MM.1S (cell line): ENCODE results near the gene VSIR.

Experiments used
- DNase-seq: peaks from one replicate; pipeline ENCODE4 v3.0.0-alpha.2; 2015
- H2AFZ ChIP-seq: fragments of 300-600 bp; sonication (generic); 2 replicates; pipeline ENCODE4 v1.6.0; 2016; ENCODE audit warnings: antibody characterized with exemption, low read length
- H3F3A ChIP-seq: fragments of 300-600 bp; sonication (generic); 2 replicates; pipeline ENCODE4 v1.6.1; 2016; ENCODE audit warnings: mild to moderate bottlenecking, antibody characterized with exemption, low read length, moderate library complexity, mixed read lengths; ENCODE audit not compliant: insufficient read depth
- H3K27ac ChIP-seq: fragments of 300-600 bp; sonication (generic); 2 replicates; pipeline ENCODE4 v1.5.1; 2016; ENCODE audit warnings: mild to moderate bottlenecking, low read length
- H3K27me3 ChIP-seq: fragments of 300-600 bp; sonication (generic); replicated peaks from 2 replicates; pipeline ENCODE4 v1.6.0; 2016; ENCODE audit warnings: low read length; ENCODE audit not compliant: insufficient read depth
- H3K36me3 ChIP-seq: fragments of 300-600 bp; sonication (generic); replicated peaks from 2 replicates; pipeline ENCODE4 v1.6.1; 2016; ENCODE audit warnings: mild to moderate bottlenecking, low read length, mixed read lengths; ENCODE audit not compliant: insufficient read depth
- H3K4me1 ChIP-seq: fragments of 300-600 bp; sonication (generic); 2 replicates; pipeline ENCODE4 v1.6.1; 2016; ENCODE audit warnings: low read length, mixed read lengths
- H3K4me2 ChIP-seq: fragments of 300-600 bp; sonication (generic); 2 replicates; pipeline ENCODE4 v1.6.0; 2016; ENCODE audit warnings: low read depth, low read length
- H3K4me3 ChIP-seq: fragments of 300-600 bp; sonication (generic); 2 replicates; pipeline ENCODE4 v1.5.1; 2016; ENCODE audit warnings: low read length, mixed read lengths
- H3K79me2 ChIP-seq: fragments of 300-600 bp; sonication (generic); 2 replicates; pipeline ENCODE4 v1.6.1; 2016; ENCODE audit warnings: mixed run types, low read length, mixed read lengths
- H3K9ac ChIP-seq: fragments of 300-600 bp; sonication (generic); 2 replicates; pipeline ENCODE4 v1.6.1; 2016; ENCODE audit warnings: low read length, mixed read lengths
- H3K9me2 ChIP-seq: fragments of 300-600 bp; sonication (generic); replicated peaks from 2 replicates; pipeline ENCODE4 v1.6.1; 2016; ENCODE audit warnings: mild to moderate bottlenecking, low read length, mixed read lengths; ENCODE audit not compliant: insufficient read depth
- H3K9me3 ChIP-seq: fragments of 300-600 bp; sonication (generic); replicated peaks from 2 replicates; pipeline ENCODE4 v1.6.1; 2016; ENCODE audit warnings: mild to moderate bottlenecking, low read length, mixed read lengths; ENCODE audit not compliant: insufficient read depth
- H4K20me1 ChIP-seq: fragments of 300-600 bp; sonication (generic); 2 replicates; pipeline ENCODE4 v1.6.1; 2016; ENCODE audit warnings: mild to moderate bottlenecking, low read length, moderate library complexity, mixed read lengths; ENCODE audit not compliant: insufficient read depth
- CTCF ChIP-seq: fragments of 300-600 bp; sonication (generic); IDR thresholded peaks from 2 replicates; pipeline ENCODE4 v1.5.1; 2016; ENCODE audit warnings: antibody characterized with exemption, low read length, mixed read lengths
- EZH2 ChIP-seq: fragments of 300-600 bp; sonication (generic); optimal IDR thresholded peaks from 2 replicates; pipeline ENCODE3; 2017; ENCODE audit warnings: low read depth, mild to moderate bottlenecking, antibody characterized with exemption, low read length, mixed read lengths
- EZH2phosphoT487 ChIP-seq: fragments of 300-600 bp; sonication (generic); IDR thresholded peaks from 2 replicates; pipeline ENCODE4 v1.6.1; 2018; ENCODE audit warnings: antibody characterized with exemption, low read length

VSIR gene

GRCh38 chr10:71703577-71703976 is 69.7 kb downstream of the VSIR start:
- Histone ChIP-seq H3K4me1 (no peaks in the 10 kb centered on the region), H2AFZ (no peak overlapping the region), H3K4me2 (no peak overlapping the region), H4K20me1 (no peaks in the 10 kb centered on the region), H3K4me3 (no peak overlapping the region), H3K27me3 (peaks cover 69% of the 10 kb centered on the region), H3F3A (no peaks in the 10 kb centered on the region), H3K9ac (no peak overlapping the region), H3K9me3 (no peaks in the 10 kb centered on the region), H3K79me2 (no peaks in the 10 kb centered on the region), H3K9me2 (no peaks in the 10 kb centered on the region), H3K36me3 (no peaks in the 10 kb centered on the region), H3K27ac (no peak overlapping the region)
- TF ChIP-seq EZH2phosphoT487, result no peak
- TF ChIP-seq EZH2, result no peak
- TF ChIP-seq CTCF, result peak; percentile 25
- no peak for DNase-seq

DNA sequence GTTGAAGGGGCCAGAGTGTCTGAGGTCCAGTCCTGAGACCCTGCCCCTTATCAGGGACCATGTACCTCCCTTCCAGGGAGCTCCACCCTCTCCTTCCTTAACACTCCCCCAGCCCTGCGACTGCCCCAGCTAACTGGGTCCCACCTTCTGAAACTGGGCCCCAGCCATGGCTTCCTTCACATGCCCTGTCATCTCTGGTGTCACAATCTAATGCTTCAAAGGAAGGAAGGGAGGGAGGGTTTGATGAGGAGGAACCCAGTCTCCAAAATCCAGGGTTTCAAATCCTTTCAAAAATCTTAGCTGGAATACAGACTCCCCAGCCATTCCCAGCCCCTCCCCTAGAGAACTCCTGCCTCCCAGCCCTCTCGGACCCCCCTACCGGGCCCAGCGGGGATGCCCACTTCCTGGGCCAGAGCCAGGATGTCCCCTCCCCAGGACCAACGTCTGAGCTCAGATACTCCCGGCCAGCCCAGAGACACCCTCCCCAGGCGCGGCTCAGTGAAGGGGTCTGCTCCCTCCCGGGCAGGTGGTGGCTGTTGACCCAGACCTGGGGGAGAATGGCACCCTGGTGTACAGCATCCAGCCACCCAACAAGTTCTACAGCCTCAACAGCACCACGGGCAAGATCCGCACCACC is 71.7 kb downstream of the VSIR start:
- Histone ChIP-seq H3K9ac (no peak overlapping the region), H3F3A (no peaks in the 10 kb centered on the region), H3K79me2 (no peaks in the 10 kb centered on the region), H3K4me2 (no peak overlapping the region), H3K4me1 (no peaks in the 10 kb centered on the region), H3K9me2 (no peaks in the 10 kb centered on the region), H4K20me1 (no peaks in the 10 kb centered on the region), H3K4me3 (no peak overlapping the region), H3K36me3 (no peaks in the 10 kb centered on the region), H3K27me3 (peaks cover 59% of the 10 kb centered on the region), H3K9me3 (no peaks in the 10 kb centered on the region), H3K27ac (no peak overlapping the region), H2AFZ (no peak overlapping the region)
- no peak for DNase-seq
- no peak for TF ChIP-seq CTCF
- no peak for TF ChIP-seq EZH2
- no peak for TF ChIP-seq EZH2phosphoT487

DNA sequence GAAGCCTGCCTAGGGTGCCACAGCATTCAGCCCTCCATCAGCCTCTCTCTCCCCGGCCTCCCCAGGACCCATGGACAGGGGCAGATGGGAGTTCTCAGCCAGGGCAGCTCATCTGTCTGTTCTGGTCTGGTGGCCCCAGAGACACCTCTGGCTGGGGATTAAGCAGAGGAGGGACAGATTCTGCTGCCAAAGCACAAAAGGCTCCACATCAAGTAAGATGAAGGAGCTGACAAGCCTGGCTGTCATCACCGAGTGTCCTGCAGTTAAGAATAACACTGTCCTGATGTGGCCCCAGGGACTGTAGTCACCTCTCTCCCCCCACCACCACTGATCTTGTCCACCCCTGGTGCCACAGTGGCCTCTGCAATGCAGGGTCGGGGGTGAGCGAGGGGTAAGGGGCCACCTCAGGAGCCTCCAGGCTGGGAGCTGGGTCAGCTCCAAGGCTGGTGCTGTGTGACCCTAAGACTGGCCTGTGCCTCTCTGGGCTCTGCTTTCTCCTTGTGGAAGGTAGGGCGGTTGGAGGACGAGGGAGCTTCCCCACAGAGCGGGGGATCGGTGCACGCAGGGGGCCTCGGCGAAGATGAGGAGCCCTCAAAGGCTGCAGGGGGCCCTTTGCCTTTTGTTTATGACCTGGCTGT is 72.5 kb downstream of the VSIR start:
- H3K79me2 ChIP-seq, result no peaks in the 10 kb centered on the region
- H3K9ac ChIP-seq, result no peak overlapping the region
- H2AFZ ChIP-seq, result no peak overlapping the region
- TF ChIP-seq CTCF (no peak), EZH2phosphoT487 (no peak), EZH2 (no peak)
- no peak overlapping the region for H3K4me2 ChIP-seq
- H3K4me3 ChIP-seq, result no peak overlapping the region
- H3K27me3 ChIP-seq, result peaks cover 52% of the 10 kb centered on the region
- H3K27ac ChIP-seq, result no peak overlapping the region
- H3F3A ChIP-seq, result no peaks in the 10 kb centered on the region
- no peaks in the 10 kb centered on the region for H3K4me1 ChIP-seq
- no peaks in the 10 kb centered on the region for H3K36me3 ChIP-seq
- H4K20me1 ChIP-seq, result no peaks in the 10 kb centered on the region
- no peak for DNase-seq
- H3K9me3 ChIP-seq, result no peaks in the 10 kb centered on the region
- no peaks in the 10 kb centered on the region for H3K9me2 ChIP-seq
